BE2C (cell line): ENCODE measurements around the gene TMEM129.
"Not testable (repeated sequence)": the region's sequence is repeated elsewhere in the genome, so short reads cannot be mapped to it uniquely, and the experiment has no call there.

Experiments used
- DNase-seq: peaks from one replicate; pipeline ENCODE4 v3.0.0-alpha.2; 2020
- H3K27me3 ChIP-seq: fragments of 250-450 bp; sonication (Bioruptor Pico); 2 replicates; pipeline ENCODE4 v1.5.1; 2020; ENCODE audit warnings: mild to moderate bottlenecking
- H3K36me3 ChIP-seq: fragments of 250-450 bp; sonication (Bioruptor Pico); 2 replicates; pipeline ENCODE4 v1.5.1; 2020; ENCODE audit warnings: mild to moderate bottlenecking
- H3K4me1 ChIP-seq: fragments of 250-450 bp; sonication (Bioruptor Pico); 2 replicates; pipeline ENCODE4 v1.5.1; 2020
- H3K4me3 ChIP-seq: 2 replicates; pipeline ENCODE4 v1.5.1; 2011; ENCODE audit warnings: low read depth, low read length
- H3K9me3 ChIP-seq: fragments of 250-450 bp; sonication (Bioruptor Pico); 2 replicates; pipeline ENCODE4 v1.5.1; 2020
- TF ChIP-seq, protein P1 (sequence below): IDR thresholded peaks from 2 replicates; pipeline ENCODE4 v1.5.1; 2012; ENCODE audit warnings: mild to moderate bottlenecking, low read depth, low read length

TMEM129 gene

DNA sequence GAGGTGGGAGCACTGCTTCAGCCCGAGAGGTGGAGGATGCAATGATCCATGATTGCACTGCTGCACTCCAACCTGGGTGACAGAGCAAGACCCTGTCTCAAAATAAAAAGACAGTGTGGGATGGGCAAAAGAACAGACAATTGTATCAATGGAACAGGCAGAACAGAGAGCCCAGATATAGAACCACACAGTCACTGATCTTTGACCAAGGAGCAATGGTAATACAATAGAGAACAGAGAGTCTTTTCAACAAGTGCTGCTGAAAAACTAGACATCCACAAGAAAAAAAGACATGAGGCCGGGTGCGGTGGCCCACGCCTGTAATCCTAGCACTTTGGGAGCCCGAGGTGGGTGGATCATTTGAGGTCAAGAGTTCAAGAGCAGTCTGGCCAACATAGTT lies 42.9 kb downstream of the TMEM129 start:
- H3K4me1 ChIP-seq, result peaks cover 6% of the 10 kb centered on the region
- no peaks in the 10 kb centered on the region for H3K9me3 ChIP-seq
- H3K36me3 ChIP-seq, result no peaks in the 10 kb centered on the region
- H3K27me3 ChIP-seq, result no peaks in the 10 kb centered on the region
- no peak overlapping the region for H3K4me3 ChIP-seq
- DNase-seq, result no peak
- TF ChIP-seq, protein P1, sequence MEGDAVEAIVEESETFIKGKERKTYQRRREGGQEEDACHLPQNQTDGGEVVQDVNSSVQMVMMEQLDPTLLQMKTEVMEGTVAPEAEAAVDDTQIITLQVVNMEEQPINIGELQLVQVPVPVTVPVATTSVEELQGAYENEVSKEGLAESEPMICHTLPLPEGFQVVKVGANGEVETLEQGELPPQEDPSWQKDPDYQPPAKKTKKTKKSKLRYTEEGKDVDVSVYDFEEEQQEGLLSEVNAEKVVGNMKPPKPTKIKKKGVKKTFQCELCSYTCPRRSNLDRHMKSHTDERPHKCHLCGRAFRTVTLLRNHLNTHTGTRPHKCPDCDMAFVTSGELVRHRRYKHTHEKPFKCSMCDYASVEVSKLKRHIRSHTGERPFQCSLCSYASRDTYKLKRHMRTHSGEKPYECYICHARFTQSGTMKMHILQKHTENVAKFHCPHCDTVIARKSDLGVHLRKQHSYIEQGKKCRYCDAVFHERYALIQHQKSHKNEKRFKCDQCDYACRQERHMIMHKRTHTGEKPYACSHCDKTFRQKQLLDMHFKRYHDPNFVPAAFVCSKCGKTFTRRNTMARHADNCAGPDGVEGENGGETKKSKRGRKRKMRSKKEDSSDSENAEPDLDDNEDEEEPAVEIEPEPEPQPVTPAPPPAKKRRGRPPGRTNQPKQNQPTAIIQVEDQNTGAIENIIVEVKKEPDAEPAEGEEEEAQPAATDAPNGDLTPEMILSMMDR, result no peak

DNA sequence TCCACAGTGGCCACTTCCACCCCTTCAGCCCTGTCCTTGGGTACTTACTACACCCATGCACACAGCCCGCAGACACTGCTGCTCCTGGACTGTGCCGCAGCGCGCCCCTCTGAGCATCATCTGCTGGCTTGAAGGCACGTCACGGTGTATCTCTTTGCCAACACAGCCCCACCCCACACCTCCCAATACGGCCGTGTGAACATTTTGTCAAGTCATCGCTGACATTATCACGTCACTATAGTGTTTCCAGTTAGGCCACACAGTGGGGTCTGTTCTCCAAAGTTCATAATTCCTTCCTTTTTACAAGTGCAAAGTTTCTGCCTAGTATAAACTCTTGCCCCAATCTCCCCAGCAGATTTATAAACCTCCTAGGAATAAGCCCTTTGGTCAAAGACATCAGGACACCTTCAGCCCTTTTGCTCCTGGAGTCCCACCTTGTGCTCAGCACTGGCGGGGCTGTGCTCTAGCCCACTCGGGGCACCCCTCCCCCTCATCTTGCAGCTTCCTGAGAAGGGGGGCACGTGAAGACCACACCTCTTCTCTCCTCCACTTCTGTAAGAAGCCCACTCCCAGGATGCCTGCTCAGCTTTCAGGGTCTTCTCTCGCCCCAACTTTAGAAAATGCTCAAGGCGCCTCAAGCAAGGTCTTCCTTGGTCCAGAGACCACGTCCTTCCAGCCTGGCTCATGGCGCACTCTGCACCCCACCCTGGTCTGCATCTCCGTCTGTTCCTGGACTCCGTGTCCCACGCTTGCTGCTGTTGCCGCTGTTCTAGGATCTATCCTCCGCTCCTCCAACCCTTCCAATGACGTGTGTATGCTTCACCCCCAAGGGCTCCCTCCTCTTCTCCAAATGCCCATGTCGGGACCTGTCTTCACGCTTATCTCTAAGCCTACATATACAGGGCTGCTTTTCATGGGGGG lies 44.3 kb downstream of the TMEM129 start:
- peaks cover 6% of the 10 kb centered on the region for H3K4me1 ChIP-seq
- H3K9me3 ChIP-seq, result no peaks in the 10 kb centered on the region
- TF ChIP-seq, protein P1, result no peak
- no peaks in the 10 kb centered on the region for H3K27me3 ChIP-seq
- no peak for DNase-seq
- H3K36me3 ChIP-seq, result no peaks in the 10 kb centered on the region
- no peak overlapping the region for H3K4me3 ChIP-seq

DNA sequence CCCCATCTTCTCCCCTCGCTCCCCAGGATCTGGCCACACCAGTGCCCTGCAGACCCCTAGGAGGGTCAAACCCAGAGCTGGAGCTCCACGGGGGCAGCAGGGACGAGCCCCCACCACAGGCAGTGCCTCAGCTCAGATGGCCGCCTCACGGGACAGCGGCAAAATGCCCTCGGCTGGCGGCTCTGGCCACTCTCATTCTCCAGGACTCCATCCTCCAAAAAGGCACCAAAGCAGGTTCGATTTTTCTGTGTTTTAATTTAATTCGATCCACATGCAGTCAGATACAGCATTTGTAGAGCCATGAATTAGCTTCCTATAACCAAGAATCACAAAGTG lies 45.4 kb downstream of the TMEM129 start:
- Histone ChIP-seq H3K36me3 (no peaks in the 10 kb centered on the region), H3K27me3 (no peaks in the 10 kb centered on the region), H3K9me3 (no peaks in the 10 kb centered on the region), H3K4me1 (peaks cover 6% of the 10 kb centered on the region), H3K4me3 (no peak overlapping the region)
- no peak for DNase-seq
- TF ChIP-seq, protein P1, result no peak

DNA sequence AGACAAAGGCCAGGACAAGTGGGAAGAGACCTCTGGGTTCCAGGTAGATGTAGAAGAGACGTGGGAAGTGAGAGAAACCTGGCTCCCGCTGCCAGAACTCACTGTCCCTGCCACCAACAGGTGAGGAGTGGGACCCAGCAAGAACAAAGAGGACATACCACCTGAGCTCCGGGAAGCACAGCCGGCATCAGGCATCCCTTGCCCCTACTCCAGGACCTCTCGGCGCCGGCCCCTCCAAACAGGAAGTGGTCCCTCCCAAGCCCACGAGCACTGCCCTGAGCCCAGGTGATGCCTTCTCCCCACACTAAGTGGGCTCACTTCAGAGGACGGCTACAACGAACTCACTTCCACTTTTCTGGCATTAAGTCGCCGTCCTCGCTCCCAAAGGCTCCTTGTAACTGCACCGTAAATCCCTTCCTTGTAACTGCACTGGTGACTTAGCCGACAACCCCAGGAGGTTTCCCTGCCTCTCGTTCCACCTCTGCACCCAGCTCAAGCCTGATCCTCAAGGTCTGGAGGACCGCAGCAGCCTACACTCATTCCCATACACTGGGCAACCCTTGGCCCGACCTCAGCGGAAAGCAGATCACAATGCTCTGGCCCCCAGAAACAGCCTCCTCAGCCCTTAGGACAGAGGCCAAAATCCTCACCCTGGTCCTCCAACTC lies 45.9 kb downstream of the TMEM129 start:
- H3K4me3 ChIP-seq, result no peak overlapping the region
- DNase-seq, result no peak
- no peaks in the 10 kb centered on the region for H3K9me3 ChIP-seq
- H3K27me3 ChIP-seq, result no peaks in the 10 kb centered on the region
- no peaks in the 10 kb centered on the region for H3K36me3 ChIP-seq
- H3K4me1 ChIP-seq, result peaks cover 6% of the 10 kb centered on the region
- TF ChIP-seq, protein P1, result no peak

DNA sequence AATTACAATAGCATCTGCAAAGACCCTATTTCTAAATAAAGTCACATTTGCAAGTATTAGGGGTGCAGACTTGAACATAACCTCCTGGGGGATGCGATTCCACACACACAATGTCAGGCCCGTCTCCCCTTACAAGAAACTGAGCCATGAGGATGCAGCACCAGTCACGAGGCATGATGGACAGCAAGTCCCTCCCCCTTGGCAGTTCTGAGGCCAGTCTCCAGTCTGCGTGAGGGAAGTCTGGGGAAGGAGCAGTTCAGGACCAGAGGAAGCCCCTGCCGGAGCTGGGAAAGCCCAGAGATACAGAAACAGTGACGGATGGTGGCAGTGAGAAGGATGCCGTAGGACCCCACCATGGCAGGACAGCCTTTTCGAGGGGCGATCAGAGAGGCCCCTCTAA lies 46.4 kb downstream of the TMEM129 start:
- no peaks in the 10 kb centered on the region for H3K36me3 ChIP-seq
- DNase-seq, result no peak
- H3K4me1 ChIP-seq, result peaks cover 6% of the 10 kb centered on the region
- H3K9me3 ChIP-seq, result no peaks in the 10 kb centered on the region
- no peak overlapping the region for H3K4me3 ChIP-seq
- TF ChIP-seq, protein P1, result no peak
- H3K27me3 ChIP-seq, result no peaks in the 10 kb centered on the region

DNA sequence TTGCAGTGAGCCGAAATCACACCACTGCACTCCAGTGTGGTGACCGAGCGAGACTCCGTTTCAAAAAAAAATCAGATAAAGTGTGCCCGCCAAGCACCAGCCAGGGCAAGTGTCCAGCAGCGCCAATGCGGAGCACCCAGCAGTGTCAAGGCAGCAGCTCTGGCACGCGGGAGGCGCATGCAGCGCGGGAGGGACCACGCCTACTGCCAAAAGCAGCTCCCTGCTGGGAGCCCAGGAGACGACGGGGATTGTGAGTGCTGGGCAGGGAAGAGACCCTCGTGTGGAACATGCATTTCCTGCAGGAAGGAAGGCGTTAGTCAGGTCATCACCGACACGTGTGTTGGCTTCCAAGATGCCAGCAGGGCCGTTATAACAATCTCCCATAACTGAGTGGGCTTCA lies 47.5 kb downstream of the TMEM129 start:
- no peak for DNase-seq
- H3K27me3 ChIP-seq, result no peaks in the 10 kb centered on the region
- H3K36me3 ChIP-seq, result no peaks in the 10 kb centered on the region
- H3K4me3 ChIP-seq, result no peak overlapping the region
- H3K9me3 ChIP-seq, result no peaks in the 10 kb centered on the region
- TF ChIP-seq, protein P1, result no peak
- peaks cover 6% of the 10 kb centered on the region for H3K4me1 ChIP-seq

- H3K9me3 ChIP-seq, DNase-seq, H3K36me3 ChIP-seq, H3K4me3 ChIP-seq, H3K27me3 ChIP-seq, H3K4me1 ChIP-seq: not testable (repeated sequence)
Measured at GRCh38 chr4:1671011-1671410, 50.1 kb downstream of the TMEM129 start.
